Natural killer cell (primary cell): ENCODE measurements around the gene MAP4K5. TPM values are rescaled to one million over a fixed set of nuclear protein-coding genes. Genes with fewer than 3 reads are reported as not detected.

ENCODE experiments used
- ATAC-seq, 3 donors: fragments of 150-1000 bp in 2 of 3; fragments of 200-7000 bp in 1 of 3; cut with Tn5 transposase; 1 replicate in 1 of 3; 2 replicates in 2 of 3; pipeline ENCODE4 v1.10.0; 2021; ENCODE audit warnings: mild to moderate bottlenecking in 2 of 3, moderate library complexity in 2 of 3
- DNase-seq, 2 donors: peaks; one replicate each; pipeline versions ENCODE4 v3.0.0 to v3.0.0-alpha.2; 2013 to 2021; ENCODE audit warnings: mixed read lengths in 1 of 2
- H3K27ac ChIP-seq: one replicate; pipeline ENCODE4 v1.5.1; 2013; ENCODE audit warnings: mild to moderate bottlenecking, low read length
- H3K27me3 ChIP-seq: one replicate; pipeline ENCODE4 v1.6.1; 2013; ENCODE audit warnings: low read length; ENCODE audit not compliant: control insufficient read depth, insufficient read depth
- H3K36me3 ChIP-seq: one replicate; pipeline ENCODE4 v1.6.1; 2013; ENCODE audit warnings: low read length; ENCODE audit not compliant: control insufficient read depth, insufficient read depth
- H3K4me1 ChIP-seq: one replicate; pipeline ENCODE4 v1.6.1; 2013; ENCODE audit warnings: low read length; ENCODE audit not compliant: control insufficient read depth, insufficient read depth
- H3K4me3 ChIP-seq: one replicate; pipeline ENCODE4 v1.5.1; 2013; ENCODE audit warnings: low read length
- H3K9me3 ChIP-seq: one replicate; pipeline ENCODE4 v1.6.1; 2013; ENCODE audit warnings: low read length; ENCODE audit not compliant: control insufficient read depth, insufficient read depth
- H3K27ac Mint-ChIP-seq, 2 donors: one replicate each; pipeline ENCODE4 v1.8.0; 2022; ENCODE audit warnings: mild to moderate bottlenecking in 2 of 2, mixed read lengths in 2 of 2, moderate library complexity in 1 of 2
- H3K27me3 Mint-ChIP-seq, 2 donors: one replicate each; pipeline ENCODE4 v1.8.0; 2022; ENCODE audit warnings: low read depth in 2 of 2, mixed read lengths in 2 of 2
- H3K36me3 Mint-ChIP-seq: one replicate; pipeline ENCODE4 v1.8.0; 2022; ENCODE audit warnings: mixed read lengths
- H3K4me1 Mint-ChIP-seq, 2 donors: one replicate each; pipeline ENCODE4 v1.8.0; 2022; ENCODE audit warnings: mixed read lengths in 2 of 2
- H3K4me3 Mint-ChIP-seq: one replicate; pipeline ENCODE4 v1.8.0; 2022; ENCODE audit warnings: mild to moderate bottlenecking, moderate library complexity, mixed read lengths
- H3K9me3 Mint-ChIP-seq, 2 donors: one replicate each; pipeline ENCODE4 v1.8.0; 2022; ENCODE audit warnings: mixed read lengths in 2 of 2
- WGBS: methylation state at CpG from one replicate; pipeline ENCODE4 v1.1.7; 2013; ENCODE audit warnings: missing lambda C conversion rate; ENCODE audit not compliant: insufficient coverage; 5-methylcytosine and 5-hydroxymethylcytosine counted together
- intact Hi-C: fragments of 100-400 bp; cut with micrococcal nuclease; formaldehyde crosslinking; loops from one replicate; pipeline ENCODE4 v1.14.2; 2022
- total RNA-seq, 4 donors: library from RNA; stranded (reverse); fragments of 120-200 nt in 1 of 4; gene quantifications; one replicate each; pipeline versions ENCODE4 v1.2.3 to v1.2.4, GENCODE V29; 2013 to 2022
- TF ChIP-seq, protein P1 (sequence below): fragments of 200-600 bp; IDR thresholded peaks from one replicate; pipeline ENCODE4 v1.8.0; 2022; ENCODE audit warnings: antibody characterized with exemption

Gene MAP4K5
- total RNA-seq, 3 donors from 2014 or later (not counting 1 experiment from before 2014, with no cell fraction given): 63.3 to 74.6 (median 65.9) TPM

DNA sequence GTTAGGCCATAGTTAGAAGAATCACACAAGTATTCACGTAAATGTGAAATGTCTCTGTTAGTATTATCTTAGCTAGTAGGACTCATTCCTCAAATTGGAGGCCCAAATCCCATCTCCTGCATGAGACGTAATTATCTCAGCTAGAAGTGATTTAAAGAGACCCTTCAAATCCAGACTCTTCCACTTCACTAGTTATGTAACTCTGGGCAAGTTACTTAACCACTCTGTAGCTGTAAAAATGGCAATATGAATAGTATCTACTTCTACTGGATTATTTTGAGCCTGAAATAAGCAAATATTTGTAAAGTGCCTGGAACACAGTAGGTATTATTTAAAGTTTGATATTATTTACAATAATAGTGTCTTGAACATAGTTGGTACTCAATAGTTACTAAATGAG lies 107.3 kb downstream of the MAP4K5 start:
- ATAC-seq (no peak), DNase-seq (no peak)
- no peaks in the 10 kb centered on the region for H3K4me1 Mint-ChIP-seq
- 100% methylated on average over 2 of the region's 2 CpGs for WGBS
- intact Hi-C loops: no loop called here
- no peaks in the 10 kb centered on the region for H3K27me3 ChIP-seq
- no peak overlapping the region for H3K27ac ChIP-seq
- peaks cover 33% of the 10 kb centered on the region for H3K36me3 ChIP-seq
- H3K27ac Mint-ChIP-seq: no peak overlapping the region
- no peak overlapping the region for H3K4me3 ChIP-seq
- H3K9me3 Mint-ChIP-seq: no peaks in the 10 kb centered on the region
- H3K4me3 Mint-ChIP-seq: no peak overlapping the region
- no peaks in the 10 kb centered on the region for H3K27me3 Mint-ChIP-seq
- peaks cover 5% of the 10 kb centered on the region for H3K36me3 Mint-ChIP-seq
- H3K4me1 ChIP-seq: no peaks in the 10 kb centered on the region
- TF ChIP-seq, protein P1, sequence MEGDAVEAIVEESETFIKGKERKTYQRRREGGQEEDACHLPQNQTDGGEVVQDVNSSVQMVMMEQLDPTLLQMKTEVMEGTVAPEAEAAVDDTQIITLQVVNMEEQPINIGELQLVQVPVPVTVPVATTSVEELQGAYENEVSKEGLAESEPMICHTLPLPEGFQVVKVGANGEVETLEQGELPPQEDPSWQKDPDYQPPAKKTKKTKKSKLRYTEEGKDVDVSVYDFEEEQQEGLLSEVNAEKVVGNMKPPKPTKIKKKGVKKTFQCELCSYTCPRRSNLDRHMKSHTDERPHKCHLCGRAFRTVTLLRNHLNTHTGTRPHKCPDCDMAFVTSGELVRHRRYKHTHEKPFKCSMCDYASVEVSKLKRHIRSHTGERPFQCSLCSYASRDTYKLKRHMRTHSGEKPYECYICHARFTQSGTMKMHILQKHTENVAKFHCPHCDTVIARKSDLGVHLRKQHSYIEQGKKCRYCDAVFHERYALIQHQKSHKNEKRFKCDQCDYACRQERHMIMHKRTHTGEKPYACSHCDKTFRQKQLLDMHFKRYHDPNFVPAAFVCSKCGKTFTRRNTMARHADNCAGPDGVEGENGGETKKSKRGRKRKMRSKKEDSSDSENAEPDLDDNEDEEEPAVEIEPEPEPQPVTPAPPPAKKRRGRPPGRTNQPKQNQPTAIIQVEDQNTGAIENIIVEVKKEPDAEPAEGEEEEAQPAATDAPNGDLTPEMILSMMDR: no peak
- H3K9me3 ChIP-seq: no peaks in the 10 kb centered on the region

GRCh38 chr14:50423529-50423928 lies 108.8 kb downstream of the MAP4K5 start:
- Mint-ChIP-seq H3K4me3 (no peak overlapping the region), H3K27me3 (no peaks in the 10 kb centered on the region), H3K36me3 (peaks cover 5% of the 10 kb centered on the region), H3K27ac (no peak overlapping the region), H3K9me3 (no peaks in the 10 kb centered on the region), H3K4me1 (no peaks in the 10 kb centered on the region)
- WGBS: 98% methylated on average over 2 of the region's 3 CpGs
- no peaks in the 10 kb centered on the region for H3K27me3 ChIP-seq
- ATAC-seq (peak in 1 of 3 donors; percentile 30), DNase-seq (no peak)
- H3K36me3 ChIP-seq: peaks cover 33% of the 10 kb centered on the region
- H3K4me1 ChIP-seq: no peaks in the 10 kb centered on the region
- intact Hi-C loops: no loop called here
- H3K4me3 ChIP-seq: no peak overlapping the region
- H3K9me3 ChIP-seq: no peaks in the 10 kb centered on the region
- H3K27ac ChIP-seq: no peak overlapping the region
- TF ChIP-seq, protein P1: no peak

DNA sequence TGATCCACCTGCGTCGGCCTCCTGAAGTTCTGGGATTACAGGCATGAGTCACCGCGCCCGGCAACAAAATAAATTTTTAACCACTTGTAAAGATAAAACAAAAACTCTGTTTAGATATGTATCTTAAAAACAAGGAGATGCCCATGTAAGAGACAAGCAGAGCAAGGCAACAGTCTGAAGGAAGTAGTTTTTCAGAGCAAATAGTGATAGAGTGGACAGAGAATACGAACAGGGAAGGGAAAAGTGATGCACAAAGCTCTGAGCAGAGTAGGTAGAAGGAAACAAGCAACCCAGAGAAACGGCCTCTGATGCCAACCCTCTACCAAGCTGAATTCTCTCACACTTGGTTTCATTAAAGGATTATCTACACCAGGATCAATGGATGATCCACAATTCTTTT lies 110.9 kb downstream of the MAP4K5 start:
- Histone ChIP-seq H3K4me3 (no peak overlapping the region), H3K27ac (no peak overlapping the region), H3K27me3 (no peaks in the 10 kb centered on the region), H3K36me3 (peaks cover 46% of the 10 kb centered on the region), H3K4me1 (no peaks in the 10 kb centered on the region), H3K9me3 (no peaks in the 10 kb centered on the region)
- WGBS: 96% methylated on average over 3 of the region's 7 CpGs
- no peak for ATAC-seq
- intact Hi-C loops: no loop called here
- Mint-ChIP-seq H3K4me1 (no peaks in the 10 kb centered on the region), H3K9me3 (no peaks in the 10 kb centered on the region), H3K27me3 (no peaks in the 10 kb centered on the region), H3K4me3 (no peak overlapping the region), H3K36me3 (peaks cover 12% of the 10 kb centered on the region), H3K27ac (no peak overlapping the region)
- TF ChIP-seq, protein P1: no peak
- no peak for DNase-seq

DNA sequence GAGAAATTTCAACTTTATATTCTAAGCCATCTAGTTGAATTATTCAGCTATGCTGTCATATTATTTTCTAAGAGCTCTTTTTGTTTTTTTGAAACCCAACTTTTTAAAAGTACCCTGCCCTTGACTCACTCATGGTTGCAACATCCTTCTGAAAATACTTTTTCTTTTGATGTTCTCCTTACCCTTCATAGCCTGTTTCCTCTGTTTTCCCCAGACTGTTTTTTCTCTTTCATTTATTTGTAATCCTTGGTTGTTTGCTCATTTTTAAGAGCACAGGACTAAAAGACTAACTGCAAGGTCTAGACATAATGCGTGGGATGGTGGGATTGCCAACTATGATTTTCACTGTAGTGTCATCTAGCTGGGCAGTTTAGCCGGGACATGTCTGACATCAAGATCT lies 114.5 kb downstream of the MAP4K5 start:
- Histone ChIP-seq H3K4me3 (no peak overlapping the region), H3K27me3 (no peaks in the 10 kb centered on the region), H3K36me3 (peaks cover 21% of the 10 kb centered on the region), H3K4me1 (no peaks in the 10 kb centered on the region), H3K27ac (no peak overlapping the region), H3K9me3 (no peaks in the 10 kb centered on the region)
- no peaks in the 10 kb centered on the region for H3K4me1 Mint-ChIP-seq
- H3K27ac Mint-ChIP-seq: no peak overlapping the region
- ATAC-seq (no peak), DNase-seq (no peak)
- H3K36me3 Mint-ChIP-seq: peaks cover 12% of the 10 kb centered on the region
- TF ChIP-seq, protein P1: no peak
- H3K4me3 Mint-ChIP-seq: no peak overlapping the region
- 92% methylated on average over 2 of the region's 2 CpGs for WGBS
- intact Hi-C loops: no loop called here
- no peaks in the 10 kb centered on the region for H3K27me3 Mint-ChIP-seq
- H3K9me3 Mint-ChIP-seq: no peaks in the 10 kb centered on the region
